ENCODE measurements around the gene ADARB2.
A peak's percentile ranks its signal among the peaks of the same experiment; 100 is the strongest.

The ADARB2 gene

GRCh38 chr10:1687623-1688150 is 49.6 kb downstream of the ADARB2 start:
- no peak for DNase-seq
- intact Hi-C loops (cut with DNase I), result no loop called here

DNA sequence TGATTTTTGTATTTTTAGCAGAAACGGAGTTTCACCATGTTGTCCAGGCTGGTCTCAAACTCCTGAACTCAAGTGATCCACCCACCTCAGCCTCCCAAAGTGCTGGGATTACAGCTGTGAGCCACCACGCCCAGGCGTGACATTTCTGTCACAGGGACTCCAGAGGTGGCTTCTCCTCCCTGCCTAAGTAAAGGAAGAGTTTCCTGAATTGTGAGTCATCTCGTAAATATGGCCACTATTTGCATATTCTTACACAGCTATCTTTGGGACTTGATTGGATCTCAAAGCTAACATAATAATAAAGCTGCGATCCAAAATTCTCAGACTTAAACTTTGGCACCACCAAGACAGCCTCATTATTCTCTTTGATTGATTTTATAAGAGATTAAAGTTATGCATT is 50.1 kb downstream of the ADARB2 start:
- intact Hi-C loops (cut with DNase I), result no loop called here
- DNase-seq, result no peak

DNA sequence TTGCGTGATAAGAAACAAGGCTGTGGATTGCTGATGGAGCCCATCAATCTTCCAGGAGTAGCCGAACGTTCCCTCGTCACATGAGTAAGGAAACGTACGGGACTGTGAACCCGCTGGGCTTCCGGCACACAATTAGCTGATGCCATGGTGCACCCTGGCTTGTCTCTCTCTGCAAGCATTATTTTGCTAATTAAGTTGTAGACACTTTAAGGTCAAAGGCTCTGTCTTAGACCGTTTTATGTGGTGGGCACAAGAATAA is 50.9 kb downstream of the ADARB2 start:
- intact Hi-C loops (cut with DNase I), result no loop called here
- no peak for DNase-seq

DNA sequence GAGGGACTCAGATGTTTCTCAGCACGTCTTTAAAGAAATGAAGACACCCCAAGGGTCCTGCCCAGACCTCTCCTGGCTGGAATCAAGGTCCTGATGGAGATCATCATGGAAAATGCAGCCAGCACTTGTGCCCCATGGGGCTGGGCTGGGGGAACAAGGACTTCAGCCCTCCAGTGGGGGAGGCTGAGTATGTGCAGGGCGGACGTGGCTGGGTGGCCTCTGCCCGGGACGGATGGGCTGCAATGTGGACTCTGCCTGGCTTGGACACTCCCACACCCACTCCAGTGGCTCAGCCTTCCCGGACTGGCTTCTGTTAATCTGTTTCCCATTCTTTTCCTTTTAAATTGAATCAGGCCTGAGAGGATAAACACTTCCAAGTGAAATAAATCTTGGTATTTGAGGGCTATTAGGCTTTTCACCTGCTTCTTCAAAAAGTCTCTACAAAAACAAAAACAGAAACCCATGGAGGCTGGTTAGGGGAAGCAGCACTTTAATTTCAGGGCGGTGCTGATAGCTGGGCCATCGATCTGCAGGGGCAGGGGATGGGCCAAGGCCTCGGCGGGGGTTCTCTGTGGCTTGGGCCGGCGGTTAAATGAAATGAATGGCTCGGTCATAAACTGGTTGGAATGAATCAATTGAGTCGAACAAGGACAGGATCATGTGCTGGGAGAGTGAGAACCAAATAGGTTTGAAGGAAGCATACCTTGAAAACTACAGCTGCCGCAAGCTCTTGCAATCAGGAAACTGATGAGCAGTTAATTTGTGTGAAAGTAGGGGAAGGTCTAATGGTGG is 51.4 kb downstream of the ADARB2 start:
- DNase-seq, result no peak
- intact Hi-C loops (cut with DNase I), result no loop called here

GRCh38 chr10:1684991-1685390 is 52.3 kb downstream of the ADARB2 start:
- no peak for DNase-seq
- intact Hi-C loops (cut with DNase I), result no loop called here

GRCh38 chr10:1683649-1684048 is 53.7 kb downstream of the ADARB2 start:
- no peak for DNase-seq
- intact Hi-C loops (cut with DNase I), result no loop called here

DNA sequence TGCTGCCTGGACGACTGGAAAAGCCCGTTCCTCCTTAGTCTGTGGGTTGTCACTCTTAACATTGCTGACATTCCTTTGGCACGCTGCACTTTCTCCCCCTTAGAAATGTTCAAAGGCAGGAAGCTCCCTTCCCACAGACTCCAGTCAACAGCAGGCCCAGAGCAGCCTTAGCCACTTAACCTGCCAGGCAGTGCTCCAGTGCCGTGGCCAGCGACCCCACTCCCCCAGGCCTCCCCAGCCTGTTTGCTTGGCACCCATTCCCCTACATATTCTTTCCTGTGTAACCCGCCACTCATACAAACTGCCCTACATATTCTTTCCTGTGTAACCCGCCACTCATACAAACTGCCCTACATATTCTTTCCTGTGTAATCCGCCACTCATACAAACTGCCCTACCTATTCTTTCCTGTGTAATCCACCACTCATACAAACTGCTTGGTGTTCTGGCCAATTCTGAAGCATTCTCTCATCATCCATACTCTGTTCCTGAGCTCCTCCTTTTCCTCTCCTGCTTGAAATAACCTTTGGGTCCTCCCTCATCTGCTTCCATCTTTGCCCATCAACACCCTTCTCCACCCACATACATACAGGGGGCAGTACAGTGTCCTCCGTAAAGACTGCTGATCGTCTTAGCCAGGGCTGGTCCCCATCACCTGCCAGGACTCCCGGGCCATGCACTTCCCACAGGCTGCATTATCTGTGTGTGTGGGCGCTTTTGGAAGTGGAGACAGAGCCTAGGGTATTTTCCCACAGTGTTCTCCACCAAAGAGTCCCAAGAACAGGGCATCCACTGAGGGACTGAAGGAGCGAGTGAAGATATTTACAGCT is 57.3 kb downstream of the ADARB2 start:
- intact Hi-C loops (cut with DNase I), result no loop called here
- DNase-seq, result no peak

- peak in 2 of 10 donors; percentile 4 to 79 for DNase-seq
- intact Hi-C loops (cut with DNase I), result no loop called here
Measured at GRCh38 chr10:1678084-1678483, 59.2 kb downstream of the ADARB2 start.

GRCh38 chr10:1677307-1677939 is 59.9 kb downstream of the ADARB2 start:
- intact Hi-C loops (cut with DNase I), result no loop called here
- DNase-seq, result peak in 1 of 10 donors; percentile 8

GRCh38 chr10:1674501-1674900 is 62.8 kb downstream of the ADARB2 start:
- no peak for DNase-seq
- intact Hi-C loops (cut with DNase I), result no loop called here

DNA sequence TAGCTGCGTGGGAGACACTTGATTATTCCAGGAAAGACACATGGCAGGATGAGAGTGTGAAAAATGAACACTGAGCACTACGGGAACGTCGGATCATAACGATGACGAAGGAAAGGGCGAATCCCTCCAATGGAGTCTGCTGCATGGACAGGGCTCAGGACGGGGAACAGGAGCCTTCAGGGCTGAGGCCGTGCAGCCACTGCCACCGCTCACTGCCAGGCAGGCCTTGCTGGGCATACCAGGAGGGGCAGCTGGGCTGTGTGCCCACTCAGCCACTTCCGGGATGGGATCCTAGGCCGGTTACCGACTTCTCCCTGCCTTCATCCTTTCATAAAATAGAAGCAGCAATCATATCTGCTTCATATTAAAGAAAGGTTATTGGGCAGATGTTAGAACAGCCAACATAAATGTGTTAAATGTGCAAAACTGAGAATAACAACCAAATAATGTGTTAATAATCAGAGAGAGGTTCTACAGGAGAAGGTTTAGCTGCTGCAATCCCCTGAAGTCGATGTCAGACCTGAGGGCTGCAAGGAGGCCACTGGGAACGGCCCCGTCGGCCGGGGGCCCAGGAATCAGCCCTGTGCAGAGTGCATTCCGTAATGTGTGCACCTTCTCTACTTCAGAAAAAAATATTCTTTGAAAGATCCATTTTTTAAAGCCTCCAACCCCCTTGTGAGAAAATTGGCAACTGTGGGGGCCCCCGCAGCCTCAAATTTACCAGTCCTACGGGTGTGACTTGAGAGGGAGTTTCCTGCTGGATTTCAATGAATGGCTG is 63.6 kb downstream of the ADARB2 start:
- peak in 2 of 10 donors; percentile 14 to 75 for DNase-seq
- intact Hi-C loops (cut with DNase I), result no loop called here

DNA sequence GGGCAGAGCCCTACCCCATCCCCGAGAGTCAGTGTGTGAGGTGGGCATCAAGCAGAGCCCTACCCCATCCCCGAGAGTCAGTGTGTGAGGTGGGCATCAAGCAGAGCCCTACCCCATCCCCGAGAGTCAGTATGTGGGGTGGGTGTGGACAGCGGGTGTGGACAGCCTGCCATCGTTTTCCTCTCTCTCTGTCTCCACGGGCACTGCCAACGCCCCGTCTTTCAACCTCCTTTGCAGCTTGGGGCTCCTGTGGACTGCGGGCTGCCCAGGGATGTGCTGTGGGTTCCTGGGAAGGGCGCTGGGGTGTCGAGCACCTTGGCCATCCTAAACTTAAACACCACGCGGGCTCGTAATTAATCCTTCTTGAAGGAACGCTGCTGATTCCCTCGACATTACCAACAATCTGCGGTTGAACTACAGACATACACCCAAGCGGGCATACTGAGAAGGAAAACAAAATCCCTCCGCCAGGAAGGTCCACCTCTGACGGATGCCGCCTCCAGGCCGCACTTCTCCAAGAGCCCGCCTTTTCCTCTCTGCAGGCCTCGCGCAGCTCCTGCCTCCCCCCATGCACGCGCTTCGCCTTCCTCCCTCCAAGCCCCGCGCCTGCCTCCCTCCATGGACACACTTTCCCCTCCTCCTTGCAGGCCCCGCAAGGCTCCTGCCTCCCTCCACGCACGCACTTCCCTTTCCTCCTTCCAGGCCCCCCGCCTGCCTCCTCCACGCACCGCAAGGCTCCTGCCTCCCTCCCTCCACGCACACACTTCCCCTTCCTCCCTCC is 65.1 kb downstream of the ADARB2 start:
- intact Hi-C loops (cut with DNase I), result no loop called here
- DNase-seq, result peak in 1 of 10 donors; percentile 5

DNA sequence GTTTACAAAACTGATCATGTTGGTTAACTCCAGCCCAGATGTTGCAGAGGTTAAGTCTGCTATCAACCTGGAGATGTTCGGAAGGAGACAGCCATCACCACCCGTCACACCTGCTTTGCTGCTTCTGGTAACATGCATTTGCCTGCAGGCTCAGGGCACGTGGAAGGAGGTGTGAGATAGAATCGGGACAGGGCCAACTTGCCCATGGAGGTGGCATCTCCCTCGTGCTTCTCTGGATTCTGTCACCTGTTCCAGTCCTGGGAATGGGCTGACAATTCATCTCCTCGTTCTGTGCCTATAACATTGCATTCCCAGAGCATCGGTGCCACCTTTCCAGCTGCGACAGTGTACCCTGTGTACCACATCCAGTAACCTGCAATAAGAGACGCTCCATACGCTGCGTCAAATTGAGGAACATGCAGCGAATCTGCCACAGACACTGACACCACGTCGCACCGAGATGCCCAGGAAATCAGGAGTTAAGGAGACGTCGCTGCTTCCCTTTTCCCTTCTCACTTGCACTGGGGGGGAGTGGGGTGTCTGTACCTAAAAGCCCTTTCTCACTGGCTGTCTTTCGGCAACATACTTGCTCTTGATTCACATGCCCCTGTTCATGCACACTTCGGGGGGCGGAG is 65.8 kb downstream of the ADARB2 start:
- DNase-seq, result peak in 1 of 10 donors; percentile 12
- intact Hi-C loops (cut with DNase I), result no loop called here

DNA sequence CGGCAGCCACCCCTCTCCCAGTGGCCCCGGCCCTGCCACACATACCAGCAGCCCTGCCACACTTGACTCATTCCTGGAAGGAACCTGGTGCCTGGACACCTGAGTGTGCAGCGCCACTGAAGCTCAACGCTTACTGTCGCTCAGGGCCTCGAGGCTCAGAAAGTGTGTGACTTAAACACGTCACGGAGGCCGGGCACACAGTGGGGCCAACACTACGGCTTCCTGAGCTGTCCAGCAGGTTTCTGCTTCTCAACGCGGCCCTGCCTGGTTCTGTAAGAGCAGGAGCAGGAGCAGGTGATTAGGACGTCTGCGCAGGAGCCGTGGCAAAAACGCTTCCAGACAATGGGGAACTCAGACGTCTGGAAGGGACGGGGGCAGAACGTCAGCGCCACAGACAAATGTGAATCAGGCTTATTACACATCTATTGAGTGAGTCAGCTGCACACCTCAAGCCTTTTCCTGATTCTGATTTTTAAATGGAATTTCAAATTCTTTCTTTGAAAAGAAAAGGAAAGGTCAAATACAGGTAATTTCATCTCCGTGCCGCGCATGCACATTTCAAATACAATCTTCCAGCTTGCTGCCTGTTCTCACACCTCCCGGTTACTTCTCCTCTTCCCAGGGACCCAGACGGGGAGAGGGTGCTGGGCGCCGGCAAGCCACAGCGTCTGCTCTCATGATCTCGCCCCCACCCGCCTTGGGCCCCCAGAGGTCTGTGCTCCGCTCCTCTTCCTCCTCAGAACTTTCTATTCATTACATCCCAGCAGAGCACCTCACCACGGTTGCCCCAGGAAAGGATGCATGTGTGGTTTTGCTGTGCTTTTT is 66.6 kb downstream of the ADARB2 start:
- peak in 2 of 10 donors; percentile 10 to 71 for DNase-seq
- intact Hi-C loops (cut with DNase I), result no loop called here

DNA sequence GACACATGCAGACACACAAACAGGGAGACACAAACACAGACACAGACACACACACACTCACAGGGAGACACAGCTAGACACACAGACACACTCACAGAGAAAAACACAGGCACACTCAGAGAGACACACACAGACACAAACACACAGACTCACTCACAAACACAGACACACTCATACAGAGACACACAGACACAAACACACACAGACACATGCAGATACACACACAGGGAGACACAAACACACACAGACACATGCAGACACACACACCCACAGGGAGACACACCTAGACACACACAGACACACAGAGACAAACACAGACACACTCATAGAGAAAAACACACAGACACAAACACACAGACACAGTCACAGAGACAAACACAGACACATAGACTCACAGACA is 67.9 kb downstream of the ADARB2 start:
- intact Hi-C loops (cut with DNase I), result no loop called here
- no peak for DNase-seq

GRCh38 chr10:1668399-1668798 is 68.9 kb downstream of the ADARB2 start:
- intact Hi-C loops (cut with DNase I), result no loop called here
- DNase-seq, result no peak

- DNase-seq, result no peak
- intact Hi-C loops (cut with DNase I), result no loop called here
Measured at GRCh38 chr10:1667392-1667791, 69.9 kb downstream of the ADARB2 start.

DNA sequence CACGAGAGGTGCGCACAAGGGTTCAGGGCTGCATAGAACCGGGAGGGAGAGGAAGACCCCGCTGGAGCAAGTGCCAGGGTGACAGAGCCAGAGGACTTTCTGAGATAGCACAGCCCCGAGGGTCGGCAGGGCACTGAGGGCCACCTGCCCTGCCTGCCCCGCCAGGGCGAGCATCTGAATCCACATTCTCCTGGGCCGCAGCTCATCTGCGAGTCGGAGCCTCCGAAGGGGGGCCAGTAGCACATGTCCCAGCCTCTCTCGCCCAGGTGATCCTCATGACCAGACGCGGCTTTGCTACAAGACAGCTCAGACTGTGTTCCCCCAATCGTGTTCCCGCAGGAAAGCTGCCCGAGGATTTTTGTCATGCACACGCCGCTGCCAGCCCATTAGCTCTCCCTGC is 71.2 kb downstream of the ADARB2 start:
- DNase-seq, result peak in 2 of 10 donors; percentile 11 to 77
- intact Hi-C loops (cut with DNase I), result no loop called here

Data from posterior cingulate gyrus (tissue), 11 donors.